GM19324 (cell line): ENCODE results near the gene AMPD1.
A peak's percentile ranks its signal among the peaks of the same experiment; 100 is the strongest.

ENCODE experiments used
- ATAC-seq: cut with Tn5 transposase; IDR thresholded peaks from one replicate; pipeline ENCODE4 v1.9.1; 2021; ENCODE audit warnings: mild to moderate bottlenecking, moderate library complexity; ENCODE audit not compliant: unreplicated experiment, low FRiP score

Gene AMPD1

GRCh38 chr1:114695430-114696058, at the start of gene AMPD1:
TSS of gene AMPD1 (minus strand) at chr1:114695546. CDS start at chr1:114695471, 75 bp downstream.
- ATAC-seq, result no peak

- ATAC-seq, result no peak
Observed at GRCh38 chr1:114741963-114742746, 46.8 kb upstream of the AMPD1 start.

DNA sequence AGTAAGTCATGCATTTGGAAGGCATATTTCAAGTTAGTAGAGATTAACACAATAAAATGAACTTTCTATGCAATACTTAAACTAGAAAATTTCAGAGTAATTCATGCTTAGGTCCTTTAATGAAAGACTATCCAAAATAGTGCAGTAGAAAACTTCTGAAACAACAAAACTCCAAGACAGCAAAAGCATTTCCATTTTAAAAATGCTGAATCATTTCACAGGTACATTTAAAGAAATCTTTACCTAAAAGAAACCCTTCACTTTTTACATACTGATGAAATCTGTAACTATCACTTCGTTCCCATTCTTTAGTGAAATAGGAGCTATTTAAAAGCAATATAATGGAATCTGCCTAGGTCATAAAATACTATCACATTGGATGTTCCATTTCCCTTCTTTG, 45.0 kb upstream of the AMPD1 start:
- ATAC-seq, result no peak

DNA sequence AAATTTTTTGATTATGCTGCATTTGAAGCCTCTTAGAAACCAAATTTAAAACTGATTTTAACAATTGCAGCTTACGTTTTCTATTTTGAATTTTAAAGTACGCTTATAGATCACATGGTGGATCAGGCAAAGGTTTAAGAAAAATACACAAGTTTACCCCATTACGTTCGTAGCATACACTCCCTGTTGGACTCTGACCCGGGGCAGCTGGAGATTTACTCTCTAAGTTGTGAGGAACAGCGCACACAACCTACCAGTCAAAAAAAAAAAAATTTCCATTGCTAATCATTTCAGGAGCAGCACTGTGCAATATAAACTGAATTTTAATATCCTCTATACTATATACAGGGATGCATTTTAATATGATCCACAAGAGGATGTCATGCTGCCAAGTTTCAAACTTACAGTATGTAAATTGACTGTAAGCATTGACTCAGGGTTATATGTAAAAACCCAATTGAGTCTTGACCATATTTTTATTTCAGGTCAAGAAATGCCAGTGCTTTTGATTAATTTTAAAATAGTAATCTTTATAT, 42.0 kb upstream of the AMPD1 start:
- no peak for ATAC-seq

DNA sequence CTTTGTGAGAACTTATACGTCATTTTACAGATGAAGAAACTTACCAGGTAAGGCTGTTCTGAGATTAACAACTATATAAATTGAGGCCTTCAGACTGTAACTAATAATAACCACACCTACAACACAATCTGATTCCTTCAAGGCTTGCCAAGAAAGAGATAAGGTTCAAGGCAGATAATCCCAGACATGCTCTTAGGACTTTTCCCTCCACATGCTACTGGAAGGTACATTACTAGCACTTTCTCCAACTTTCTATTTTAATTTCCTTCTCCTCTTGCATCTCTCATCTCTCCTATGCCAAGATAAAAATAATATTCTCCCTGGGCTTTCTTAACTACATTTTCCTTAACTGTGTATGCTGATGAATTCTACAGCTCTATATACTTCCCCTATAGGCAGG, 40.1 kb upstream of the AMPD1 start:
- no peak for ATAC-seq

- no peak for ATAC-seq
Observed at GRCh38 chr1:114729782-114730181, 34.4 kb upstream of the AMPD1 start.

GRCh38 chr1:114728553-114728952, 33.2 kb upstream of the AMPD1 start:
- no peak for ATAC-seq

DNA sequence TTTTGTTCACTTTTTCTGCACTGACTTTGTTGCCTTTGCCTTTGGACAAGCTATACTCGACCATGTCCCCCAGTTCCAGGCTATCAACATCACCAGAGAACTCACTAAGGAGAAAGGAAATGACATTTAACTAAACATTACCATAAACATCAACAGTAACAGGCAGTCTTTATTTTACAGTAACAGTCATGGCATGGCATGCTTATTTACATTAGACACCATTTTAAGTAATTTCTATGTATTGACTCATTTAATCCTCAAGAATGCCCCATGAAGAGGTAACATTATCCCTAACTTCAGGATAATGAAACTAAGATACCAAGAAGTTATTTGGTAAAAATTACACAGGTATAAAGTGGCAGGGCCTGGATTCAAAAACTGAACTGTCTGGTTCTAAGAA, 29.9 kb upstream of the AMPD1 start:
- ATAC-seq, result no peak

DNA sequence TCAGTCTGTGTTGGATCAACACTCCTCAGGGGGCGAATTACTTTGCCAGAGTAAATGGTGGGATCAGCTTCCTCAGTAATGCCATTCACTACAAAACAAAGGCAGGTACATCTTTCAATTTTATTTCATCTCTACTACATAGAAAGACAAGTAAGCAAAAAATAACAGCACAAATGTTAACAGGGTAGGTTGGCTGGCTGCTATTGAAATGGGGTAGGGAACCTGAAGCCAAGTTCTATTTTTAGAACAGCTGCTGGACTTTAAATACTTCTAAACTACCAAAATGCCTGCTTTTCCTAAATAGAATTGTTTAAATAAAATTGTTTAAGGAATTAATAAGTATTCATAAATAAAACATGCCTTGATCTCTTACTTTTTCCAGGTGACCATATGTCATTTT, 28.6 kb upstream of the AMPD1 start:
- ATAC-seq, result no peak

GRCh38 chr1:114723457-114723856, 28.1 kb upstream of the AMPD1 start:
- no peak for ATAC-seq

DNA sequence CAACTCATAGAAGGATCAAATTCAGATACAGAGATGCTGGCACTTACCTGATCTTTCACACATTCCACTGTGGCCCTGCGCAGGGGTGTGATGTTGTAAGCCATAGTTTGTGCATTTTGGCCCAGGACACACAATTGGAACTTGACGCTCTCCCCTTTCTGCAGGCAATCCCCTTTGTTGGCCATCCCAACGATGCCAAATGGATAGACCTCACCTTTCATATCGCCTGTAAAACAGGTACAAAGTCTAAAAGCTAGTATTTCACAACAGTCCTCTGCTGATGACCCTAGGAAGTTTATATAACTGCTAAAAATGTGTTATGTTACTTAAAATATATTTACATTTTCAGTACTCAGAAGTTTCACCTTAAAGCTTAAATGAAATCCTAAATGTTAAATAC, 25.1 kb upstream of the AMPD1 start:
- ATAC-seq, result no peak

- ATAC-seq, result no peak
Observed at GRCh38 chr1:114719424-114719787, 24.1 kb upstream of the AMPD1 start.

DNA sequence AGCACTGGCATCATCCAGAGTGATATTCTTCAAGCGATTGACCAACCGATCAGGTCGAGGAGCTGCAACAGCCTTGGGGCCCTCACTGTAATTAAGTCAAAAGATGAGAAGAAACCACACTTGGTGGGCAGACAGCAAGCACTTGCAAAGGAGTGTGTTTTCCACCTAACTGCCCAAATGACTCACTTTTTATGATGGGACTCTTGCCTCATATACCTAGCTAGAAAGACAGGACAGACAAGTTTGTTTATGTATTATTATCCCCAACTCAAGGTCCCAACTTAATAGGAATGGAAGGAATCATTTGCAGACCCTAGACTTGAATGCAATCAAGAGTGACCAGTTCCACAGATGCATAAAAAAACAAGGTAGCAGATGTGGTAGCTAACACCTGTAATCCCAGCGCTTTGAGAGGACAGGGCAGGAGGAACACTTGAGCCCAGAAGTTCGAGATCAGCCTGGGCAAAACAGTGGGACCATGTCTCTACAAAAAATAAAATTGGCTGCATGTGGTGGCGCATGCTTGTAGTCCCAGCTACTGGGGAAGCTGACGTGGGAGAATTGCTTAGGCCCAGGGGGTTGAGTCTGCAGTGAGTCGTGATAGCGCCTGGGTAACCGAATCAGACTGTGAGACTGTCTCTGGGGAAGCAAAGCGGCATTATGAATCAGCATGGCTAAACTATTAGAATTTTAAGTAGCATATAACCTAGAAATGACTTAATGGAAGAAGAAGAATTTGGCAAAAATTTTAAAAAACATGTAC, 23.5 kb upstream of the AMPD1 start:
- no peak for ATAC-seq

DNA sequence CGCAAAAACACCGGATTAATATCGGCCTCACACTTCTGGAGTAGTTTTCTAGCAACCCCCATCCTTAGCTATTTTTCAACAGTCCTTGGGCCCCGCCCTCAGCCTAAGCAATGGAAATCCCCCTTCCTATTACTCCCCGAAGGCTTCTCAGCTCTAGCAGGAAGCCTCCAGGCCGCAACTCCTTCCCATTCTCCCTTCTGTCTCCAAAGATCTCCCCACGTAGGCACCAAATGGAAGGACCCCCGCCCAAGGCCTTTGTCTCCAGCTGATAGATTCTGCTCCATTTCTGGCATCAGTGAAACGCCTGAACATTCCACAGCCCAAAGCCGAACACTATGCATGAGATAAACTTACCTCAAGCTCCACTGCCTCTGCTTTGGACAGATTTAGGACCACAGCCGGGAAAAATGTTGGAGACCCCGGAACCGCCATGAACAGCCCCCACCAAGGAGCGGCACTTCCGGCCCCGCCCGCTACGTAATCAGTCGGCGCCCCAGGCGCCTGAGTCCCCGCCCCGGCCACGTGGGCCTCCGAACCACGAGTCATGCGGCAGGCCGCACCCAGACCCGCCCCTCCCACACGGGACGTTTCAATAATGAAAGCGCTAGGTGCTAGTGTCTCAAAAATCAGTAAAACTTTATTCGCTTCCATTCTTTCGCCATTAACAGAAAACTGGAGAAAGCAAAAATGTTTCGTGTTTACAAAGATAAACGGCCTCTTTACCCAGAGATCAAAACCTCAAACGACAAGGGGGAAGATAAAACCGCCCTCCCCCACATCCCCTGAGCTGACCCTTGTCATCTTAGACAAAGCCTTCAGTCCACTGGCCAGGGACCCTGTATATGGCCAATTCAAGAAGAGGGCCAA, 21.2 kb upstream of the AMPD1 start, which contains the start of gene NRAS:
NRAS (minus strand) TSS at position 468 of the 867 bp plus-strand sequence. CDS start 611 bp downstream, outside the sequence.
- ATAC-seq, result peak; percentile 96

GRCh38 chr1:114715952-114716303, 20.6 kb upstream of the AMPD1 start:
- ATAC-seq, result no peak

- ATAC-seq, result no peak
Observed at GRCh38 chr1:114712977-114713376, 17.6 kb upstream of the AMPD1 start.

DNA sequence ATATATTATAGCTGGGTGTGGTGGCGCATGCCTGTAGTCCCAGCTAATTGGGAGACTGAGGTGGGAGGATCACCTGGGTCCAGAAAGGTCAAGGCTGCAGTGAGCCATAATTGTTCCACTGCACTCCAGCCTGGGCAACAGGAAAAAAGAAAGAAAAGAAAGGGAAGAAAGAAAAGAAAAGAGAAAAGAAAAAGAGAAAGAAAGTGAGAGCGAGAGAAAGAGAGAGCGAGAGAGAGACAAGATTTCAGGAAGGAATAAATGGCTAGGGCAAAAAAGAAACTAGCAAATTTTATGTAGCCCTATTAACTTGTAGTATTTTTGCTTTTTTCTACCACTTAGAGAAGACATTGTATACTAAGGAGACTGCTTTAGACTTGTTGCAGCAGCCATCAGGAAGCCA, 15.0 kb upstream of the AMPD1 start:
- ATAC-seq, result no peak

DNA sequence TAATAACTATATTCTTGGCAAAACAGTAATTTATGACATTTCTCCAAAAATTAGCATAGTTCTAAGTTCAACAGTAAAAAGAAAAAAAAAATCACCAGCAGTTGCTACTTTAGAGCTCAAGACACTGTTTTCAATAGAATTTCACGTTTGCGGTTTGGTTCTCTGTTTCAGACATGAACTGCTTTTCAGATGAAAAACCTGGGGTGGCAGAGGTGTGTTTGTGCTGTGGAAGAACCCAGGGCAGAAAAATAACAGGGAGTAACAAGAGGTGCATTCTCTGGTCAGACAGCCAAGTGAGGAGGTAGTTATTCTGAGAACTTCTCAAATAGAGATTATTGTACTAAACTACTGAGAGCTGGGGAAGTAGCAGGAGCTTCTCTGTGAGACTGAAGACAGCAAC, 12.3 kb upstream of the AMPD1 start:
- ATAC-seq, result no peak

DNA sequence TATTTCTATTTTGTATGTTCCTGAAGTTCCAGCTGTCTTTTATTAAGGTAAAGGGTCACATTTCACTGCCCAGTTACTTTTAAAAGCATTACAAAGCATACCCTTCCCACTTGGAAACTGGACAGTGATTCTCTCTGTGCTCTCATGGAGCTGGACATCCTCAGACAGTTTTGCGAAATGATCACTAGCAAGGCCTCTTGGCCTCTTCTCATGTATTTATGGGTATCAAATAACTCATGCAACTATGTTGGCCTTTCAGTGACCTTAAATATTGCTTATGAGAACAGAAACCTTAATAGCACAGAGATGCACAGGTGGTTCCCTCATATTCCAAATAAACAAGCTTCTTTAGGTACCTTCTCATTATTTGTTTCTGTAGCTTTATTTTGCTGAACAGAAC, 7.9 kb upstream of the AMPD1 start:
- ATAC-seq, result no peak

GRCh38 chr1:114702737-114703136, 7.4 kb upstream of the AMPD1 start:
- ATAC-seq, result no peak
